Skin epidermis (tissue), 12 donors: ENCODE data around the gene ODF4.
"Not testable (repeated sequence)": the region's sequence is repeated elsewhere in the genome, so short reads cannot be mapped to it uniquely, and the experiment has no call there.

Source experiments
- H3K27ac ChIP-seq, 21 experiments: fragments of 200-600 bp; sonication (generic) in 11 of 21; one replicate each; pipeline ENCODE4 v1.5.0; 2020; ENCODE audit warnings: mild to moderate bottlenecking in 3 of 21, inconsistent platforms in 2 of 21, moderate library complexity in 2 of 21
- H3K4me3 ChIP-seq, 7 experiments: fragments of 200-600 bp; sonication (generic) in 2 of 7; one replicate each; pipeline ENCODE4 v1.5.0; 2020; ENCODE audit warnings: inconsistent platforms in 2 of 7, mild to moderate bottlenecking in 2 of 7, moderate library complexity in 1 of 7

ODF4 gene

GRCh38 chr17:8360751-8361150, 21.1 kb downstream of the ODF4 start:
- Histone ChIP-seq H3K27ac (peak overlapping the region in 11 of 21 experiments; percentile 2 to 76 (median 22)), H3K4me3 (no peak overlapping the region)

GRCh38 chr17:8362651-8363332, 23.2 kb downstream of the ODF4 start:
- Histone ChIP-seq H3K4me3 (no peak overlapping the region), H3K27ac (peak overlapping the region in 3 of 21 experiments; percentile 18 to 34 (median 23))

DNA sequence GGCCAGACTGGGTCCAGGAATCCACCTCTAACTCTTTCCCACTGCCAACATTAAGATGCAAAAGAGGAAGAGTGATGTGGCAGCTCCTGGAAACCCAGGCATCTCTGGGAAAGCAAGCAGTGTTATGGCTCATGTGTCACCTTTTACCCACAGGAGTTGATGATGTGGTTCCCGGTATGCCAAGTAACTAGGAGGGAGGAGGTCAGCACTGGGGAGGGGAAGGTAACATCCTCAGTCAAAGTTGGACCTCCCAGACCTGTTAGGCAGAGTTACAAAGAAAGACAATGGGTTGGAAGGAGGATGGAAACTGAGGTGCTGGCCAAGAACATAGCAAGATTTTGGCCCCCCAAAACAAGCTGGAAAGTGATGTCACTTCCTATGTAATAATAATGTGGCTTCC, 25.5 kb downstream of the ODF4 start:
- Histone ChIP-seq H3K4me3 (no peak overlapping the region), H3K27ac (peak overlapping the region in 6 of 21 experiments; percentile 36 to 75 (median 54))

DNA sequence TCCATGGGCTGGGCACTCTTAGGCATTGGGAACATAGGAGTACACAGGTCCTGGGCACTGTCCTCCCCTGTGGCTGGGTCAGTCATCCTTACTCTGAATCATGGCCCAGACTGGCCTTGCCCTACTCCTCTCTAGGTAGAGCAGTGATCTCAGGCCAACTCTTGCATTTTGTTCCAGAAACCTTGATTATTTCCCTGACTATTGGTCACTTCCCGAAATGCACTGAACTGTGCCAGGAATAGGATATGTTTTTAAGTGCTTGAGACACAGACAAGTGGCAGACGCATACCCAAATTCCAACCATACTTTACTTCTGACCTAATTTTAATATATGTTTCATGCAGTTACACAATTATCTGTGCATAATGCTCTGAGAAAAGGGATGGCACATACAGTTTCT, 26.6 kb downstream of the ODF4 start:
- peak overlapping the region in 8 of 21 experiments; percentile 14 to 73 (median 42) for H3K27ac ChIP-seq
- no peak overlapping the region for H3K4me3 ChIP-seq

DNA sequence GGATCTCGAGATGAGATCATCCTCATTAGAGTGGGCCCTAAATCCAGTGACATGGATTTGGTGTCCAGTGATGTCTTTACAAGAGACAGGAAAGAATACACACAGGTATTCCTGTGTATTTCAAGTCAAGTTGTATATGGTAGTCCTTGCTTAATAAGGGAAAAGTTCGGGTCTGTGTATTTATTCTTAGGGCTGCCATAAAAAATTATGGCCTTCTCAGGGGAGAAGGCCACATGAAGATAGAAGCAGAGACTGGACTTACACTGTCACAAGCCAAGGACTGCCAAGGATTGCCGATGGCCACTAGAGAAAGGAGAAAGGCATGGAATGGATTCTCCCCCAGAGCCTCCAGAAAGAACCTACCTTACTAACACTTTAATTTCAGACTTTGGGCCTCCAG, 28.6 kb downstream of the ODF4 start:
- Histone ChIP-seq H3K27ac (no peak overlapping the region), H3K4me3 (no peak overlapping the region)

- H3K27ac ChIP-seq = no peak overlapping the region
These were observed 30.3 kb downstream of the ODF4 start for GRCh38 chr17:8369944-8370343.

DNA sequence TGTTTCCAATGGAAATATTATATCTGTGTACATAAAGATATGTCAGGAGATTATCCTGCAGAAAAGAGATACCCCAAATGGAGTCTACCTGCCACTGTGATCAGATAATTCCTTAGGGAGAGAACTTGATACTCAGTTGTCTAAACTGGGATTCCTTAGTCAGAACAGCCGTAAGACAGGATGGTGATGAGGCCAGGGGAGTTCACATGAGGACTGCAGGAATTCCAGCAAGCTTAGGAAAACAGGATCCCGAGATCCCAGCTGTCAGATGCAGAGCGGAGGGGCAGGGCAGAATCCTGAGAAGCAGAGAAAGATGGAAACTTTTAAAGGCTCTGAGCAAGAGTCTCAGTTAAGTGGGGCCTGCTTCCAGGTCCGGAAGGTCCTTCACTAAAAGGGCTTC, 32.1 kb downstream of the ODF4 start:
- no peak overlapping the region for H3K4me3 ChIP-seq
- peak overlapping the region in 1 of 21 experiments; percentile 7 for H3K27ac ChIP-seq

More at GRCh38 chr17:8369944-8370343, 30.3 kb downstream of the ODF4 start:
- no peak overlapping the region for H3K4me3 ChIP-seq

GRCh38 chr17:8372422-8372821, 32.8 kb downstream of the ODF4 start:
- Histone ChIP-seq H3K27ac (peak overlapping the region in 2 of 21 experiments; percentile 6 to 7), H3K4me3 (no peak overlapping the region)

GRCh38 chr17:8373856-8374255, 34.2 kb downstream of the ODF4 start:
- H3K4me3 ChIP-seq, H3K27ac ChIP-seq: not testable (repeated sequence)

GRCh38 chr17:8375738-8376259, 36.2 kb downstream of the ODF4 start:
- Histone ChIP-seq H3K4me3 (peak overlapping the region; percentile 47 to 72 (median 65)), H3K27ac (peak overlapping the region in 20 of 21 experiments; percentile 68 to 96 (median 88))

- Histone ChIP-seq H3K4me3 (peak within 1 kb of the TSS; percentile 47 to 72 (median 65)), H3K27ac (peak within 1 kb of the TSS in 20 of 21 experiments; percentile 68 to 96 (median 88))
These were observed 36.8 kb downstream of the ODF4 start, which contains the start of gene KRABD2 for GRCh38 chr17:8376271-8377067. Gene KRABD2, minus strand, starts transcription at chr17:8376704.

DNA sequence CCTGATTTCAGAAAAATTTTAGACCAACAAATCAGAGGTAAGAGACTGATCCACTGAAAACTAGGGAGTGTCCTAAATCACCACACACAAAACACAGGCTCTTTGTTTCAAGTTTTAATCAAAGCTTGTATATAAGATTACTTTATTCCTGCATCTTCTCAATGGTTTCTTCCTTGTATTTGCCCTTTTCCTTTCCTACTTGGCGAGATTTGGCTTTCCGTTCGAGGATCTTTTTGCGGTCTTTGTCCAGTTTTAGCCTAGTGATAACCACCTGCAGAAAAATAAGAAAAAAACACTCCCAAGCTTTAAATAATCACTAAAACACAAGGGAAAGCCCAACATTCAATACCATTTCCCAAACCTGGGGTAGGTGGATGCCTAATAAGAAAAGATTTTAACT, 37.8 kb downstream of the ODF4 start:
- Histone ChIP-seq H3K27ac (peak overlapping the region in 2 of 21 experiments; percentile 86 to 88), H3K4me3 (no peak overlapping the region)

DNA sequence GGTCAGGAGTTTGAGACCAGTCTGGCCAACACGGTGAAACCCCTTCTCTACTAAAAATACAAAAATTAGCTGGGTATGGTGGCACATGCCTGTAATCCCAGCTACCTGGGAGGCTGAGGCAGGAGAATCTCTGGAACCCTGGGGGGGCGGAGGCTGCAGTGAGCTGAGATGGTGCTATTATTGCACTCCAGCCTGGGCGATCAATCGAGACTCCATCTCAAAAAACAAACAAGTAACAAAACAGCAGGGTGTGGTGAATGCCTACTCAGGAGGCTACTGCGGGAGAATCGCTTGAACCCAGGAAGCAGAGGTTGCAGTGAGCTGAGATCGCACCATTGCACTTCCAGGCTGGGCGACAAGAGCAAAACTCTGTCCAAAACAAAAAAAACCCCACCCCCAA, 38.5 kb downstream of the ODF4 start:
- not testable (repeated sequence) for H3K4me3 ChIP-seq, H3K27ac ChIP-seq

- H3K4me3 ChIP-seq = no peak overlapping the region
- H3K27ac ChIP-seq = peak overlapping the region in 2 of 21 experiments; percentile 88
These were observed 40.4 kb downstream of the ODF4 start for GRCh38 chr17:8380049-8380448.

DNA sequence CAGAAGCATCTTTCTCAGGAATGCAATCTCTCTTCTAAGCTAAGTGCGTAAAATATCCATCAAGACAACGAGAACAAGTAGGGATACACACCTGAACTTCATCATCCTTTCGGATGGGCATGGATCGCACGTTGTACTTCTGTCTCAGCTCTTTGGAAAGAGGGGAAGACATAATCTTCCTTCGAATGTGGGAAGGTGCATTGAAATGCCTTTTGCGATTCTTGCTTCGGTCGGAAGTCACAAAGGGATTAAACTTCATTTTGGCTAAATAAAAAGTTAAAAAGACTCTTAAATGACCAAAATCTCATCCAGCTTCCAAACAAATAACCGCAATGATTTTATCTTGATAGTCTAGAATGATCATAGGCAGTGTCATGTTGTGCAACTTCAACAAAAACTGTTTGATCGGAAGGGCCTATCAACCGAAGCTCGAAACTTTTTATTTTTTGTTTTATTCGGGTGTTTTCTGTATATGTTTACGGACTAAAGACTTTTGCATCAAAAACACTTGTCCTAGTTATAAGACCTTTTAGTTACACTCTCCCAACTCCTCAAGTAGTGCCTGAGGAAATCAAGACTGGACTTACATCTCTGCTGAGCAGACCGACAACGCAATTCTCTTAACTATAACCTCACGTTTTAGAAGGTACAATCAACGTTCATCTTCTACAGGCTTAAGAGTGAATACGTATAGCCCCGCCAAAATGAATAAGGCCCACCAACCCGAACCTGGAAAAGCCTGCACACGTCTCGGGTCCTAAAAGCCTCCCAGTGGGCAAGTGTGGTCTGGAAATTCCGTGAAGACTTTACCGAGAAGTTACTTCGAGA, 42.6 kb downstream of the ODF4 start:
- Histone ChIP-seq H3K27ac (peak overlapping the region in 20 of 21 experiments; percentile 23 to 95 (median 86)), H3K4me3 (peak overlapping the region; percentile 52 to 74 (median 60))

- H3K4me3 ChIP-seq = peak overlapping the region; percentile 52 to 74 (median 60)
- peak overlapping the region in 20 of 21 experiments; percentile 23 to 95 (median 86) for H3K27ac ChIP-seq
These were observed 43.2 kb downstream of the ODF4 start for GRCh38 chr17:8382880-8383142.

GRCh38 chr17:8383143-8383822, 43.6 kb downstream of the ODF4 start, which contains the start of gene RPL26:
Gene RPL26, minus strand, starts transcription at chr17:8383193. Its CDS starts 883 bp downstream, at chr17:8382310.
- Histone ChIP-seq H3K4me3 (peak within 1 kb of the TSS; percentile 52 to 74 (median 60)), H3K27ac (peak within 1 kb of the TSS; percentile 61 to 95 (median 86))

GRCh38 chr17:8384801-8385378, 45.2 kb downstream of the ODF4 start:
- H3K27ac ChIP-seq = peak overlapping the region in 7 of 21 experiments; percentile 32 to 90 (median 38)
- no peak overlapping the region for H3K4me3 ChIP-seq

- Histone ChIP-seq H3K27ac (no peak overlapping the region), H3K4me3 (no peak overlapping the region)
These were observed 47.2 kb downstream of the ODF4 start for GRCh38 chr17:8386841-8387240.
